Pancreas (tissue), 10 donors: ENCODE data around the gene MYO5C. TPM values are rescaled to one million over a fixed set of nuclear protein-coding genes. Genes with fewer than 3 reads are reported as not detected.

Source experiments
- ATAC-seq, 4 donors: fragments of 200-7000 bp; cut with Tn5 transposase; one replicate each; pipeline versions ENCODE4 v1.8.0 to v1.9.1; 2020; ENCODE audit warnings: mild to moderate bottlenecking in 4 of 4, moderate library complexity in 4 of 4
- DNase-seq, 6 donors: peaks; one replicate each; pipeline ENCODE4 v3.0.0-alpha.2; 2020
- FAIRE-seq: peaks from 2 replicates; lab custom pipeline; 2012; peaks lifted over from hg19 to GRCh38; lab: Jason Lieb, UNC
- H3K27ac ChIP-seq, 4 donors: fragments of 200-600 bp; sonication (generic); 1 replicate in 3 of 4; 2 replicates in 1 of 4; pipeline versions ENCODE4 v1.5.0 to v1.8.0; 2020
- H3K27me3 ChIP-seq, 4 donors: fragments of 200-600 bp; one replicate each; pipeline ENCODE4 v1.8.0; 2021
- H3K36me3 ChIP-seq, 3 donors: fragments of 200-600 bp; sonication (generic) in 1 of 3; one replicate each; pipeline versions ENCODE4 v1.5.0 to v1.8.0; 2020 to 2021
- H3K4me1 ChIP-seq, 3 donors: fragments of 200-600 bp; one replicate each; pipeline ENCODE4 v1.8.0; 2021
- H3K4me3 ChIP-seq, 4 donors: fragments of 200-600 bp; sonication (generic) in 2 of 4; one replicate each; pipeline versions ENCODE4 v1.5.0 to v1.8.0; 2020 to 2021
- H3K9me3 ChIP-seq, 4 donors: fragments of 200-600 bp; one replicate each; pipeline ENCODE4 v1.8.0; 2021
- WGBS, 2 donors: extraction: QIAGEN DNeasy Blood & Tissue Kit; methylation state at CpG; one replicate each; pipeline ENCODE4 v1.1.7; 2013; 5-methylcytosine and 5-hydroxymethylcytosine counted together
- intact Hi-C, 3 donors: fragments of 100-400 bp; cut with DNase I; formaldehyde crosslinking; loops; one replicate each; pipeline versions ENCODE4 v1.11.1 to v1.14.2; 2022
- polyA plus RNA-seq, 2 donors: library from polyadenylated mRNA; stranded (reverse); fragments of 200-250 nt; gene quantifications; one replicate each; pipeline ENCODE4 v1.2.3, GENCODE V29; 2013
- total RNA-seq, 6 donors: library from RNA; stranded (reverse); fragmentation: NEBNext Ultra II Directional in 4 of 6; extraction: Animal tissue kit (Norgen Biotek cat#: 25700) in 4 of 6; gene quantifications; one replicate each; pipeline versions ENCODE4 v1.2.1 to v1.2.4, GENCODE V29; 2021 to 2023
- TF ChIP-seq, protein P1 (sequence below), 4 donors: fragments of 200-600 bp; sonication (generic) in 3 of 4; IDR thresholded peaks; one replicate each; pipeline versions ENCODE4 v1.5.0 to v1.8.0; 2021; ENCODE audit warnings: antibody characterized with exemption in 4 of 4
- donor health status: healthy with polysubstance abuse.
- donor health status: DM: no; HTN: no; CAD: no; lungs with moderate emphysema.
- donor health status: DM: no; HTN: no; CAD: no.
- donor health status: control.
- donor health status: control.
- donor health status: Bipolar disorder and iron deficiency.
- donor health status: DM: yes; HTN: yes; CAD: no.
- donor health status: DM: no; HTN: no; CAD: no.
- donor health status: DM: no; HTN: no; CAD: no.
- donor health status: DM: yes; HTN: yes; CAD: no.

The MYO5C gene
- total and polyA plus RNA-seq, 8 donors: 12.7 to 52.7 (median 39.2) TPM

DNA sequence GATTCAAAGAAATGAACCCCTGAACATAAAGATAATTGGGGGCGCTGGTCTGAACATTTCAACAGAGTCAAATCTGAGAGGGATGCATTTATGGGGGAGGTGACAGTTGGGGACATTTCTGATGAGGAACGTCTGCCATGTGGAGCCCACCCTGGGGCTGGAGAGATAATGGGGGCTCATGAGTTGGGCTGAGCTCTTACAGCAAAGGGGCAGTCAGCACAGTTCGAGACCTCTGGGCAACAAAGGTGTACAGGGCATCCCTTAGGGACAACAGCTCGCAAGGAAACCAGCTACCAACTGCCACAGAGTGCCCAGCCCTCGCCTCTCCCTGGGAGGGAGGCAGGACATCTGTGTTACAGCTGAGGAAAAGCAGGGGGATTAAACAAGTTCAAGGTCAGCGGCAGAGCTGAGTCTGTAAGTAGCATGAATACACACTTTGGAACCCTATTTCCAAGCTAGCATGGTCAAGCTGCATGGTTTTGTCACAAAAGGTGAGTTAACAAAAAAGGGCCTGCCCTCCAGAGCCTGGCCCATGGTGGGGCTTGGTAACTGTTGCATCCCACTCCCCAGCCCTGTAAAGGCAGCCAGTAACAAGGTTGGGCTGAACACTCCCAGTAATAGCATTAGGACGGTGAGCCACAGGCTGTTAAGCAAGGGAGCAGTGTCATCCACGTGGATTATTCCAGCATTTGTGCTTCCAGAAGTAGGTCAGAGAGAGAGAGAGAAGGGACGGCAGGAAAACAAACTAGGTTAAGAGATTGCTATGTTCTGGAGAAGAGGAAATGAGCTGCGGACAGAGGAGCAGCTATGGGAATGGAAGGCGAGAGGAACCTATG, 108.7 kb downstream of the MYO5C start:
- intact Hi-C loops: no loop called here
- DNase-seq (no peak), ATAC-seq (peak; percentile 22 to 36 (median 28)), FAIRE-seq (no peak)
- peak overlapping the region; percentile 47 to 87 (median 80) for H3K27ac ChIP-seq
- TF ChIP-seq, protein P1, sequence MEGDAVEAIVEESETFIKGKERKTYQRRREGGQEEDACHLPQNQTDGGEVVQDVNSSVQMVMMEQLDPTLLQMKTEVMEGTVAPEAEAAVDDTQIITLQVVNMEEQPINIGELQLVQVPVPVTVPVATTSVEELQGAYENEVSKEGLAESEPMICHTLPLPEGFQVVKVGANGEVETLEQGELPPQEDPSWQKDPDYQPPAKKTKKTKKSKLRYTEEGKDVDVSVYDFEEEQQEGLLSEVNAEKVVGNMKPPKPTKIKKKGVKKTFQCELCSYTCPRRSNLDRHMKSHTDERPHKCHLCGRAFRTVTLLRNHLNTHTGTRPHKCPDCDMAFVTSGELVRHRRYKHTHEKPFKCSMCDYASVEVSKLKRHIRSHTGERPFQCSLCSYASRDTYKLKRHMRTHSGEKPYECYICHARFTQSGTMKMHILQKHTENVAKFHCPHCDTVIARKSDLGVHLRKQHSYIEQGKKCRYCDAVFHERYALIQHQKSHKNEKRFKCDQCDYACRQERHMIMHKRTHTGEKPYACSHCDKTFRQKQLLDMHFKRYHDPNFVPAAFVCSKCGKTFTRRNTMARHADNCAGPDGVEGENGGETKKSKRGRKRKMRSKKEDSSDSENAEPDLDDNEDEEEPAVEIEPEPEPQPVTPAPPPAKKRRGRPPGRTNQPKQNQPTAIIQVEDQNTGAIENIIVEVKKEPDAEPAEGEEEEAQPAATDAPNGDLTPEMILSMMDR (IDR thresholded peaks at IDR 0.05): no peak
- WGBS, 2 donors: 58 to 61% methylated on average over 11 of the region's 11 CpGs
- no peak overlapping the region for H3K4me3 ChIP-seq
- peaks cover 24 to 34% (median 34%) of the 10 kb centered on the region in 3 donors for H3K4me1 ChIP-seq
- H3K9me3 ChIP-seq: no peaks in the 10 kb centered on the region
- H3K36me3 ChIP-seq: no peaks in the 10 kb centered on the region
- H3K27me3 ChIP-seq: no peaks in the 10 kb centered on the region

DNA sequence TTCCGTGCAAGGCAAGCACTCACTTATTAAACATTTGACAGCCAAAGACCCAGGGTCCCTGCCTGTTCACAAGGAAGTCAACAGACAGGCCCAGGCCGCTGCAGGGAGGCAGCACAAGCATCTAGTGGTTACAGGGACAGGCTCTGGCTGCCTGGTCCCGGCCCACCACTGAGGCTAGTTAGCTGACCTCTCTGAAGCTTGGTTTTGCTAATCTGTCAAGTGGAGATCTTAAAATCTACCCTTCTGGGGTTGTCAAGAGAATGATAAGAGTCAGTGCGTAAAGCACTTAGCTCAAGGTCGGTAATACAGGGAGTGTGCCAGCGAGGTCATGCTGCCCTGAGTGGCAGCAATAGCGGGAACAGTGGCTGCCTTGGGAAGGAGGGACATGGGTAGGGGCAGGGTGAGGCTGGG, 110.4 kb downstream of the MYO5C start:
- Histone ChIP-seq H3K27me3 (no peaks in the 10 kb centered on the region), H3K36me3 (no peaks in the 10 kb centered on the region), H3K4me1 (peaks cover 24 to 34% (median 34%) of the 10 kb centered on the region in 3 donors), H3K9me3 (no peaks in the 10 kb centered on the region), H3K27ac (peak overlapping the region; percentile 47 to 87 (median 80)), H3K4me3 (no peak overlapping the region)
- DNase-seq: peak; percentile 59 to 73 (median 68)
- intact Hi-C loops: no loop called here
- peak; percentile 69 to 80 (median 79) for ATAC-seq
- 27 to 36% methylated on average over 7 of the region's 7 CpGs for WGBS, 2 donors
- TF ChIP-seq, protein P1 (IDR thresholded peaks at IDR 0.05): no peak
- no peak for FAIRE-seq

DNA sequence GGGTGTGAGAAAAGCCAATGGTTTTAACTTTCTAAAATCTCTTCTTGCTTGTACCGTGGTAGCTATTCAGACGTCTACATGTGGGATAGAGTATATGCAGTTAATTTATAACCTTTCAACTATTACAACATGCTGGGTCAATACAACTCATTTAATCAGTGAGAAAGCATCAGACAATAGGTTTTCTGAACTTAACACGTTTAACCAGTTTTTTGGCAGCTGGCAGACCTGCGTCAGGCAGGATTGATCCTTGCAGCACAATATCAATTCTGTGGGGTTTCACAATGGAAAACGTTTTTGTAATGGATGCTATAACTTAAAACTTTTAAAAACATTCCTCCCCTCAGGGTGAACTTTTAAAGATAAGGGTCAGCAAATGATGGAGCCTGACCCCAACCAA, 110.9 kb downstream of the MYO5C start:
- FAIRE-seq (no peak), DNase-seq (peak in 3 of 6 donors; percentile 46 to 57 (median 47)), ATAC-seq (peak; percentile 56 to 62 (median 58))
- H3K27me3 ChIP-seq: no peaks in the 10 kb centered on the region
- no peaks in the 10 kb centered on the region for H3K36me3 ChIP-seq
- H3K4me1 ChIP-seq: peaks cover 24 to 34% (median 34%) of the 10 kb centered on the region in 3 donors
- peak overlapping the region; percentile 47 to 87 (median 80) for H3K27ac ChIP-seq
- WGBS, 2 donors: 14% methylated on average over 5 of the region's 5 CpGs
- intact Hi-C loops: no loop called here
- TF ChIP-seq, protein P1 (IDR thresholded peaks at IDR 0.05): no peak
- no peak overlapping the region for H3K4me3 ChIP-seq
- H3K9me3 ChIP-seq: no peaks in the 10 kb centered on the region

DNA sequence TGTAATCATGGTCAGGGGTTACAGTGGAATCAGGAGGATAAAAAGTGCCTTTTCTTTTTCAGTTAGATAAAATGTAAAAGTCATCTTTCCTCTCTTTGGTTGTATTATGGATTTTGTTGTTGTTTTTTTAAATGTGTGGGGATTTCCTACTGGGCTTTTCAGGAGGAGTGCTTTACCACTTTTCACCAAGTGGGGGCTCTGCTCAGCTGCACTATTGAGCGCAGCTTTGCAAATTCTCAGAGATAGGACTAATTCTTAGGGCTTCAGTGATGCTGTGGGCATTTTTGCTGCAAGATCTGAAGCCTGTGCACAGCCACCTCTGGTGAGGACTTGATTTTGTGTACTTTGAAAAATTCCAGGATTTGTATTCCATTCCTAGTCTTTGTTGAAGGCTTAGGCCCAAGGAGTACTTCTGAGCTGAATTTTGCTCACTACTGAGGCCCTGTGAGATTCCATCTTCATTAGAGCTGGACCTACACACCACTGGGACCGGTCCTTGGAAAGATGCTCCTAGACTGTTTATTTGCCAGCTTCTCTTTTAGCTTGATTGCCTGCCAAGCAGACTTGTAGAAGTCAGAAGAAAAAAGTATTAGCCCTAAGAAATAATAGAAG, 111.9 kb downstream of the MYO5C start:
- Histone ChIP-seq H3K27ac (peak overlapping the region in 2 of 4 donors; percentile 80 to 87), H3K4me1 (peaks cover 24 to 34% (median 34%) of the 10 kb centered on the region in 3 donors), H3K9me3 (no peaks in the 10 kb centered on the region), H3K4me3 (no peak overlapping the region), H3K36me3 (no peaks in the 10 kb centered on the region), H3K27me3 (no peaks in the 10 kb centered on the region)
- intact Hi-C loops: no loop called here
- FAIRE-seq: no peak
- 47 to 49% methylated on average over 2 of the region's 2 CpGs for WGBS, 2 donors
- peak in 1 of 4 donors; percentile 13 for ATAC-seq
- TF ChIP-seq, protein P1 (IDR thresholded peaks at IDR 0.05): peak in 3 of 4 donors; percentile 26 to 50 (median 28)
- peak in 1 of 6 donors; percentile 51 for DNase-seq
